ENCODE results near the gene TUSC2. TPM values are rescaled to one million over a fixed set of nuclear protein-coding genes. Genes with fewer than 3 reads are reported as not detected.

The TUSC2 gene
- total and polyA plus RNA-seq, 2 of the 8 experiments (the other 6 are each of a cell fraction or from before 2014, with no cell fraction given), result 33.3 to 65.4 TPM

DNA sequence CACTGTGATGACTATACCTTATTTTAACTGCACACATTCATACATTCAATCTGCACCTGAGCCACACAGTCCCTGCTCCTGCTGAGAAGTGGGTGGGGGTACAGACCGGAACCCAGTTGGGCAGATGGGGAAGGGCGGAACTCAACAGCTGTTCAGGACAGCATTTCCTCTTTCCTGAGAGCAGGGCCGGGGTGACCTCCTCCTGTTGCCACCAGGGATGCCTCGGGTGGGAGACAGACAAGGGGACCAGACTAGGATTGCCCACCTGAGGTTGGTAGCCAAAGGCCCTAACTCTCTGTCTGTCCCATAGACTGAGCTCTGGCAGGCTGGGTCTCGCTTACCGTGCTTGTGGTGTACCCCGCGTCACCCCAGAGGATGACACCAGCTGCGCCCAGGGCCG, 9.4 kb downstream of the TUSC2 start:
- Histone ChIP-seq H3K79me1 (ENCODE audit: low read depth, low read length) (peaks cover 20% of the 10 kb centered on the region), H3K23ac (ENCODE audit: insufficient read length) (no peak overlapping the region), H3K27ac (ENCODE audit: low read depth, low read length) (0 out of 2 replicates have a peak overlapping the region, but pooled peaks have one; percentile 32), H3K4me3 (ENCODE audit: extremely low read depth in 1 of 4, insufficient read depth in 2 of 4, low read depth in 3 of 4, low read length in 4 of 4) (no peak overlapping the region), H3K4me2 (ENCODE audit: insufficient read depth in 1 of 2, low read depth in 2 of 2, low read length in 2 of 2) (no peak overlapping the region), H3K36me3 (ENCODE audit: control insufficient read depth in 2 of 4, insufficient read depth in 4 of 4, low read length in 3 of 4) (peaks cover 16 to 34% (median 28%) of the 10 kb centered on the region in 4 experiments), H2BK120ac (replicated peaks; ENCODE audit: low read depth, low read length) (no peak overlapping the region), H2BK20ac (ENCODE audit: low read length) (no peak overlapping the region), H3K4ac (replicated peaks; ENCODE audit: insufficient read length, low read depth, low read length) (no peak overlapping the region), H3K23me2 (ENCODE audit: low read depth, low read length) (peaks cover 17% of the 10 kb centered on the region), H2BK12ac (ENCODE audit: low read depth, low read length) (no peak overlapping the region), H3K79me2 (ENCODE audit: control insufficient read depth in 1 of 2, insufficient read depth in 2 of 2, low read length in 2 of 2) (peaks cover 0 to 25% of the 10 kb centered on the region in 2 experiments; a peak in 3 of 4 replicates), H3K14ac (ENCODE audit: insufficient read length) (no peak overlapping the region), H3K56ac (replicated peaks; ENCODE audit: insufficient read length, low read depth, low read length) (no peak overlapping the region), H3K4me1 (replicated peaks in 1 of 4; ENCODE audit: control insufficient read depth in 3 of 4, insufficient read depth in 4 of 4, low read length in 3 of 4) (peaks cover 0 to 27% (median 18%) of the 10 kb centered on the region in 4 experiments; a peak in 6 of 7 replicates), H4K91ac (replicated peaks; ENCODE audit: insufficient read length, low read length) (no peak overlapping the region), H2BK5ac (ENCODE audit: low read depth, low read length) (no peak overlapping the region), H3K9me3 (ENCODE audit: insufficient read depth in 2 of 2, low read depth in 1 of 2, low read length in 1 of 2) (no peaks in the 10 kb centered on the region), H4K8ac (ENCODE audit: extremely low read depth, insufficient read depth, low read length) (0 out of 2 replicates have a peak overlapping the region, but pooled peaks have one; percentile 7), H3K18ac (ENCODE audit: extremely low read depth, low read length) (no peak overlapping the region), H2AK5ac (ENCODE audit: low read depth, low read length) (no peak overlapping the region), H2BK15ac (ENCODE audit: low read length) (no peak overlapping the region), H3K27me3 (replicated peaks in 1 of 4; ENCODE audit: control insufficient read depth in 3 of 4, extremely low read depth in 1 of 4, insufficient read depth in 3 of 4, low read length in 3 of 4) (no peaks in the 10 kb centered on the region), H4K5ac (ENCODE audit: insufficient read length, low read depth, low read length) (no peak overlapping the region), H2AFZ (ENCODE audit: low read length) (no peak overlapping the region), H4K20me1 (replicated peaks in 1 of 2; ENCODE audit: control insufficient read depth in 1 of 2, insufficient read depth in 2 of 2, low read length in 2 of 2) (peaks cover 19 to 35% of the 10 kb centered on the region in 2 experiments), H3K9ac (replicated peaks in 1 of 4; ENCODE audit: extremely low read depth in 1 of 4, low read depth in 3 of 4, low read length in 3 of 4) (no peak overlapping the region)
- FAIRE-seq (no peak), DNase-seq (ENCODE audit: low read depth in 1 of 2, low spot score in 2 of 2) (no peak)
- ChIA-PET CTCF (ENCODE audit: partially characterized antibody) (interaction anchor here (0.6 to 3.9 kb wide), 10 partner anchors 10 to 197 kb away, joined by 3 to 17 read pairs (median 4); partner anchors contain the start of genes HYAL1 and TUSC2), POLR2A (ENCODE audit: partially characterized antibody) (interaction anchor here (0.8 to 12.6 kb wide), 7 partner anchors 11 to 67 kb away, joined by 3 to 149 read pairs (median 5); partner anchors contain the start of genes HYAL1, HYAL3, NAA80 and TUSC2)
- TF ChIP-seq CTBP2 (IDR thresholded peaks at IDR 0.05; ENCODE audit: borderline replicate concordance, insufficient read depth, insufficient read length, low read length) (no peak), RAD21 (IDR thresholded peaks at IDR 0.05 in 1 of 2, conservative IDR thresholded peaks at IDR 0.05 in 1 of 2; ENCODE audit: low read depth in 2 of 2, low read length in 2 of 2) (no peak), TEAD4 (IDR thresholded peaks at IDR 0.05; ENCODE audit: low read depth, low read length) (no peak), SUZ12 (IDR thresholded peaks at IDR 0.05; ENCODE audit: low read length) (no peak), POLR2A (IDR thresholded peaks at IDR 0.05; ENCODE audit: control extremely low read depth in 1 of 2, low read depth in 2 of 2, low read length in 2 of 2) (no peak), CREB1 (IDR thresholded peaks at IDR 0.05) (no peak), TAF7 (optimal IDR thresholded peaks at IDR 0.05; ENCODE audit: borderline replicate concordance, low read depth, low read length) (no peak)
- TF ChIP-seq, protein P1, sequence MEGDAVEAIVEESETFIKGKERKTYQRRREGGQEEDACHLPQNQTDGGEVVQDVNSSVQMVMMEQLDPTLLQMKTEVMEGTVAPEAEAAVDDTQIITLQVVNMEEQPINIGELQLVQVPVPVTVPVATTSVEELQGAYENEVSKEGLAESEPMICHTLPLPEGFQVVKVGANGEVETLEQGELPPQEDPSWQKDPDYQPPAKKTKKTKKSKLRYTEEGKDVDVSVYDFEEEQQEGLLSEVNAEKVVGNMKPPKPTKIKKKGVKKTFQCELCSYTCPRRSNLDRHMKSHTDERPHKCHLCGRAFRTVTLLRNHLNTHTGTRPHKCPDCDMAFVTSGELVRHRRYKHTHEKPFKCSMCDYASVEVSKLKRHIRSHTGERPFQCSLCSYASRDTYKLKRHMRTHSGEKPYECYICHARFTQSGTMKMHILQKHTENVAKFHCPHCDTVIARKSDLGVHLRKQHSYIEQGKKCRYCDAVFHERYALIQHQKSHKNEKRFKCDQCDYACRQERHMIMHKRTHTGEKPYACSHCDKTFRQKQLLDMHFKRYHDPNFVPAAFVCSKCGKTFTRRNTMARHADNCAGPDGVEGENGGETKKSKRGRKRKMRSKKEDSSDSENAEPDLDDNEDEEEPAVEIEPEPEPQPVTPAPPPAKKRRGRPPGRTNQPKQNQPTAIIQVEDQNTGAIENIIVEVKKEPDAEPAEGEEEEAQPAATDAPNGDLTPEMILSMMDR (IDR thresholded peaks at IDR 0.05; ENCODE audit: control extremely low read depth in 1 of 3, insufficient read depth in 1 of 3, low read depth in 1 of 3, low read length in 3 of 3), result no peak
- 92% methylated on average over 10 of the region's 10 CpGs; no CpG with 5 or more reads in 1 of the 2 experiments for WGBS, 2 experiments (ENCODE audit: extremely low coverage in 1 of 2, insufficient coverage in 1 of 2, insufficient read length in 1 of 2, insufficient replicate concordance in 2 of 2, low coverage in 1 of 2, low lambda C conversion rate in 2 of 2, missing lambda C conversion rate in 1 of 2)
